Heart left ventricle (tissue), 16 donors: Measurements from ENCODE around the gene RNFT2. TPM values are rescaled to one million over a fixed set of nuclear protein-coding genes. Genes with fewer than 3 reads are reported as not detected.
"Not testable (repeated sequence)": the region's sequence is repeated elsewhere in the genome, so short reads cannot be mapped to it uniquely, and the experiment has no call there.

Source experiments
- ATAC-seq, 4 donors: fragments of 200-7000 bp; cut with Tn5 transposase; one replicate each; pipeline ENCODE4 v1.9.1; 2020 to 2022; ENCODE audit warnings: moderate library complexity in 4 of 4, mild to moderate bottlenecking in 3 of 4, moderate number of reproducible peaks in 1 of 4
- DNase-seq, 5 donors: peaks; one replicate each; pipeline ENCODE4 v3.0.0-alpha.2; 2020
- H3K27ac ChIP-seq, 12 donors: fragments of 200-600 bp; sonication (generic) in 4 of 12; one replicate each; pipeline versions ENCODE4 v1.5.0 to v1.8.0; 2016 to 2022; ENCODE audit warnings: mild to moderate bottlenecking in 2 of 12
- H3K27me3 ChIP-seq, 9 donors: fragments of 200-600 bp; sonication (generic) in 2 of 9; one replicate each; pipeline versions ENCODE4 v1.5.1 to v1.8.0; 2016 to 2022; ENCODE audit warnings: mild to moderate bottlenecking in 3 of 9
- H3K36me3 ChIP-seq, 9 donors: fragments of 200-600 bp; sonication (generic) in 2 of 9; one replicate each; pipeline versions ENCODE4 v1.5.0 to v1.8.0; 2018 to 2022; ENCODE audit warnings: mild to moderate bottlenecking in 2 of 9
- H3K4me1 ChIP-seq, 12 donors: fragments of 200-600 bp; sonication (generic) in 4 of 12; one replicate each; pipeline versions ENCODE4 v1.5.0 to v1.8.0; 2016 to 2022; ENCODE audit warnings: mild to moderate bottlenecking in 3 of 12
- H3K4me3 ChIP-seq, 12 donors: fragments of 200-600 bp; sonication (generic) in 4 of 12; one replicate each; pipeline versions ENCODE4 v1.5.0 to v1.8.0; 2017 to 2022; ENCODE audit warnings: mild to moderate bottlenecking in 9 of 12, moderate library complexity in 4 of 12
- H3K9me3 ChIP-seq, 12 donors: fragments of 200-600 bp; sonication (generic) in 4 of 12; one replicate each; pipeline versions ENCODE4 v1.5.0 to v1.8.0; 2016 to 2022; ENCODE audit warnings: mild to moderate bottlenecking in 1 of 12
- CTCF ChIP-seq, 12 donors: fragments of 200-600 bp; sonication (generic) in 4 of 12; IDR thresholded peaks; one replicate each; pipeline versions ENCODE4 v1.5.0 to v1.8.0; 2018 to 2022; ENCODE audit warnings: antibody characterized with exemption in 12 of 12, mild to moderate bottlenecking in 5 of 12
- POLR2A ChIP-seq, 2 donors: fragments of 450-650 bp; IDR thresholded peaks; one replicate each; pipeline ENCODE4 v1.6.1; 2017; ENCODE audit warnings: antibody characterized with exemption in 2 of 2, mild to moderate bottlenecking in 2 of 2, moderate library complexity in 2 of 2
- WGBS, 4 donors: extraction: QIAGEN DNeasy Blood & Tissue Kit in 2 of 4; methylation state at CpG; one replicate each; pipeline versions ENCODE4 v1.1.5 to v1.1.7; 2013 to 2018; 5-methylcytosine and 5-hydroxymethylcytosine counted together
- intact Hi-C, 10 donors: fragments of 100-400 bp; cut with DNase I; formaldehyde crosslinking; loops; one replicate each; pipeline versions ENCODE4 v1.11.1 to v1.14.2; 2022
- polyA plus RNA-seq, 2 donors: library from polyadenylated mRNA; stranded (reverse); fragments of 200-250 nt; gene quantifications; one replicate each; pipeline ENCODE4 v1.2.3, GENCODE V29; 2013
- total RNA-seq, 9 donors: library from RNA; depleted of rRNA in 2 of 9; stranded (reverse); fragments of >200 nt in 2 of 9; fragmentation: NEBNext Ultra II Directional in 3 of 9; extraction: Animal tissue kit (Norgen Biotek cat#: 25700) in 3 of 9; gene quantifications; one replicate each; pipeline versions ENCODE4 v1.1.0 to v1.2.4, GENCODE V29; 2016 to 2023
- donor health status: ischemic (EF 13 %, LVEDD 7.1; RV severe dilation, severe dysfunction).
- donor health status: healthy with polysubstance abuse.
- donor health status: DM: no; HTN: yes; CAD: no.
- donor health status: DM: no; HTN: no; CAD: no.
- donor health status: ischemic (EF 25% LVEDD 6.9; RV normal size, moderate dysfunction).
- donor health status: ischemic (EF 25% LVEDD 5.7; RV mildly dilated, moderate dysfunction).
- donor health status: healthy.
- donor health status: DM: yes; HTN: yes; CAD: no.
- donor health status: ischemic (EF 35%, LVEDD 5.7; RV mildly dilated, moderate dysfunction).
- donor health status: nonischemic (EF 11% LVEDD 7.7; RV severe dilation, severe dysfunction).
- donor health status: DM: yes; HTN: yes; CAD: no.
- donor health status: PGD.
- donor health status: ischemic (EF 29% LVEDD 5.4; RV normal size, mild dysfunction).
- donor health status: nonischemic (EF 23%, LVEDD 6.1; RV moderate dilation, normal function).

The RNFT2 gene
- total and polyA plus RNA-seq, 11 donors = 0.58 to 2.4 (median 1.6) TPM

GRCh38 chr12:116739381-116739887 lies 1.3 kb downstream of the RNFT2 start:
- DNase-seq (no peak), ATAC-seq (no peak)
- peaks cover 0 to 8% (median 6%) of the 10 kb centered on the region in 9 donors for H3K36me3 ChIP-seq
- intact Hi-C loops = loop anchor here in 3 of 10 donors (2.0 to 5.0 kb wide), 3 partner anchors 78 to 83 kb away; no protein-coding TSS in a partner anchor
- WGBS, 4 donors = 78 to 89% (median 86%) methylated on average over 7 of the region's 7 CpGs
- H3K9me3 ChIP-seq = no peaks in the 10 kb centered on the region
- no peak overlapping the region for H3K27ac ChIP-seq
- peaks cover 3 to 18% (median 13%) of the 10 kb centered on the region in 12 donors for H3K4me1 ChIP-seq
- TF ChIP-seq CTCF (IDR thresholded peaks at IDR 0.05) (no peak), POLR2A (IDR thresholded peaks at IDR 0.05) (no peak)
- no peak overlapping the region for H3K4me3 ChIP-seq
- no peaks in the 10 kb centered on the region for H3K27me3 ChIP-seq

- H3K27ac ChIP-seq, ATAC-seq, H3K36me3 ChIP-seq, H3K9me3 ChIP-seq, DNase-seq, H3K4me3 ChIP-seq, H3K27me3 ChIP-seq, H3K4me1 ChIP-seq: not testable (repeated sequence)
- intact Hi-C loops = loop anchor here in 1 of 10 donors (5.0 kb wide), 1 partner anchor 75 kb away; no protein-coding TSS in a partner anchor
- WGBS, 4 donors = 62 to 83% (median 73%) methylated on average over 2 of the region's 2 CpGs
Observed at GRCh38 chr12:116742787-116743186, 4.7 kb downstream of the RNFT2 start.

GRCh38 chr12:116744766-116745165 lies 6.7 kb downstream of the RNFT2 start:
- DNase-seq (no peak), ATAC-seq (no peak)
- Histone ChIP-seq H3K4me1 (no peaks in the 10 kb centered on the region), H3K4me3 (no peak overlapping the region), H3K9me3 (no peaks in the 10 kb centered on the region), H3K36me3 (no peaks in the 10 kb centered on the region), H3K27ac (no peak overlapping the region), H3K27me3 (no peaks in the 10 kb centered on the region)
- TF ChIP-seq POLR2A (IDR thresholded peaks at IDR 0.05) (no peak), CTCF (IDR thresholded peaks at IDR 0.05) (no peak)
- intact Hi-C loops = loop anchor here in 1 of 10 donors (5.0 kb wide), 1 partner anchor 73 kb away; no protein-coding TSS in a partner anchor
- 35 to 45% (median 41%) methylated on average over 3 of the region's 3 CpGs for WGBS, 4 donors

GRCh38 chr12:116745554-116745953 lies 7.4 kb downstream of the RNFT2 start:
- no peaks in the 10 kb centered on the region for H3K36me3 ChIP-seq
- H3K9me3 ChIP-seq = no peaks in the 10 kb centered on the region
- WGBS, 4 donors = 91 to 96% (median 95%) methylated on average over 4 of the region's 4 CpGs
- no peaks in the 10 kb centered on the region for H3K27me3 ChIP-seq
- no peak overlapping the region for H3K4me3 ChIP-seq
- H3K27ac ChIP-seq = no peak overlapping the region
- intact Hi-C loops = no loop called here
- no peak for TF ChIP-seq CTCF (IDR thresholded peaks at IDR 0.05)
- no peak for TF ChIP-seq POLR2A (IDR thresholded peaks at IDR 0.05)
- DNase-seq = no peak
- no peaks in the 10 kb centered on the region for H3K4me1 ChIP-seq
- ATAC-seq = no peak

GRCh38 chr12:116749884-116750283 lies 11.8 kb downstream of the RNFT2 start:
- peak in 1 of 4 donors; percentile 31 for ATAC-seq
- 88 to 100% (median 94%) methylated on average over 1 to 26 of the region's 26 CpGs for WGBS, 4 donors
- no peaks in the 10 kb centered on the region for H3K9me3 ChIP-seq

More at GRCh38 chr12:116749884-116750283, 11.8 kb downstream of the RNFT2 start:
- Histone ChIP-seq H3K4me1 (no peaks in the 10 kb centered on the region), H3K4me3 (no peak overlapping the region), H3K36me3 (no peaks in the 10 kb centered on the region), H3K27me3 (no peaks in the 10 kb centered on the region), H3K27ac (no peak overlapping the region)
- no peak for DNase-seq
- TF ChIP-seq POLR2A (IDR thresholded peaks at IDR 0.05) (no peak), CTCF (IDR thresholded peaks at IDR 0.05) (no peak)
- intact Hi-C loops = no loop called here
